ENCODE measurements around the gene SPOCK1.

The SPOCK1 gene

GRCh38 chr5:137516251-137516797, 17.2 kb upstream of the SPOCK1 start:
- TF ChIP-seq, protein P1, sequence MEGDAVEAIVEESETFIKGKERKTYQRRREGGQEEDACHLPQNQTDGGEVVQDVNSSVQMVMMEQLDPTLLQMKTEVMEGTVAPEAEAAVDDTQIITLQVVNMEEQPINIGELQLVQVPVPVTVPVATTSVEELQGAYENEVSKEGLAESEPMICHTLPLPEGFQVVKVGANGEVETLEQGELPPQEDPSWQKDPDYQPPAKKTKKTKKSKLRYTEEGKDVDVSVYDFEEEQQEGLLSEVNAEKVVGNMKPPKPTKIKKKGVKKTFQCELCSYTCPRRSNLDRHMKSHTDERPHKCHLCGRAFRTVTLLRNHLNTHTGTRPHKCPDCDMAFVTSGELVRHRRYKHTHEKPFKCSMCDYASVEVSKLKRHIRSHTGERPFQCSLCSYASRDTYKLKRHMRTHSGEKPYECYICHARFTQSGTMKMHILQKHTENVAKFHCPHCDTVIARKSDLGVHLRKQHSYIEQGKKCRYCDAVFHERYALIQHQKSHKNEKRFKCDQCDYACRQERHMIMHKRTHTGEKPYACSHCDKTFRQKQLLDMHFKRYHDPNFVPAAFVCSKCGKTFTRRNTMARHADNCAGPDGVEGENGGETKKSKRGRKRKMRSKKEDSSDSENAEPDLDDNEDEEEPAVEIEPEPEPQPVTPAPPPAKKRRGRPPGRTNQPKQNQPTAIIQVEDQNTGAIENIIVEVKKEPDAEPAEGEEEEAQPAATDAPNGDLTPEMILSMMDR (IDR thresholded peaks at IDR 0.05; ENCODE audit: low read depth, low read length): no peak
- no peak overlapping the region for H3K4me3 ChIP-seq (replicated peaks in 1 of 2; ENCODE audit: low read depth in 2 of 2, low read length in 2 of 2)
- DNase-seq (ENCODE audit: low read depth in 2 of 2): no peak

- TF ChIP-seq, protein P1 (IDR thresholded peaks at IDR 0.05; ENCODE audit: low read depth, low read length): no peak
- no peak for DNase-seq (ENCODE audit: low read depth in 2 of 2)
- no peak overlapping the region for H3K4me3 ChIP-seq (replicated peaks in 1 of 2; ENCODE audit: low read depth in 2 of 2, low read length in 2 of 2)
Measured at GRCh38 chr5:137515238-137515637, 16.1 kb upstream of the SPOCK1 start.

- DNase-seq (ENCODE audit: low read depth in 2 of 2): no peak
- TF ChIP-seq, protein P1 (IDR thresholded peaks at IDR 0.05; ENCODE audit: low read depth, low read length): no peak
- no peak overlapping the region for H3K4me3 ChIP-seq (replicated peaks in 1 of 2; ENCODE audit: low read depth in 2 of 2, low read length in 2 of 2)
Measured at GRCh38 chr5:137510671-137511070, 11.5 kb upstream of the SPOCK1 start.

DNA sequence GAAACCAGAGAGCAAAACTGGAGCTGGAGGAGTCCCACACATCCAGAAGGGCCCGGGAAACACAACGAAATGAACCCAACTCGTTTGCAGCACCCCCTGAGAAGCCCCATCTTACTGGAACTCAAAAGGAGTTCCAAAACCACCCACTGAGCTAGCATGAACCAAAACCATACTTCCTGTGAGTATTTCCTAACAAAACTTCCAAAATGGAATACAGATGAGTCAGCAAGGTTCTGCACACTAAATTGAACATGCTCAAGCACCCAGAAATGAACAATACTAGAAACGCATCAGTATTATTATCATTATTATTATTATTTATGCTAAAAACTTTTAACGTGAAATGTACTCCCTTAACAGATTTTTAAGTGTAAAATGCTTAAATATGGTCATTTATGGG, 8.0 kb upstream of the SPOCK1 start:
- TF ChIP-seq, protein P1 (IDR thresholded peaks at IDR 0.05; ENCODE audit: low read depth, low read length): no peak
- DNase-seq (ENCODE audit: low read depth in 2 of 2): peak in 1 of 2 donors; percentile 22
- no peak overlapping the region for H3K4me3 ChIP-seq (replicated peaks in 1 of 2; ENCODE audit: low read depth in 2 of 2, low read length in 2 of 2)

DNA sequence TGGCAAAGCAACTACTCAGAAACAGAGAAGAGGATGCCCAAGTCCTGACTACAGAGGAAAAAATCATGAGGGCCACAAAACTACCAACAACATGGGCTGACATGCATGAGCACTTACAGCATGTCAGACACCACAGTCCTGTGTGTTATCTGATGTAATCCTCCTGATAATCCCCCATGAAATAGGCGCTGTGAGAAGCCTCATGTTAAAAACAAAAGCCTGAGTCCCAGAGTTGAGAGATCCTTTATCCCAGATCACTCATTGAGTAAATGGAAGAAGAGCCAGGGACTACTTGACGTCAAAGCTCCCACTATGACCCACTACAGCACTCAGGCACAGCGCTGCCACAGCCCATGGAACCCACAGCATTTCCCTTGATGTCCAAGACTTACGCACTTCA, 7.2 kb upstream of the SPOCK1 start:
- H3K4me3 ChIP-seq (replicated peaks in 1 of 2; ENCODE audit: low read depth in 2 of 2, low read length in 2 of 2): no peak overlapping the region
- TF ChIP-seq, protein P1 (IDR thresholded peaks at IDR 0.05; ENCODE audit: low read depth, low read length): no peak
- DNase-seq (ENCODE audit: low read depth in 2 of 2): no peak

- TF ChIP-seq, protein P1 (IDR thresholded peaks at IDR 0.05; ENCODE audit: low read depth, low read length): no peak
Measured at GRCh38 chr5:137504916-137505315, 5.8 kb upstream of the SPOCK1 start.

GRCh38 chr5:137503456-137503855, 4.3 kb upstream of the SPOCK1 start:
- no peak for DNase-seq (ENCODE audit: low read depth in 2 of 2)
- no peak overlapping the region for H3K4me3 ChIP-seq (replicated peaks in 1 of 2; ENCODE audit: low read depth in 2 of 2, low read length in 2 of 2)
- TF ChIP-seq, protein P1 (IDR thresholded peaks at IDR 0.05; ENCODE audit: low read depth, low read length): no peak

More at GRCh38 chr5:137504916-137505315, 5.8 kb upstream of the SPOCK1 start:
- H3K4me3 ChIP-seq (replicated peaks in 1 of 2; ENCODE audit: low read depth in 2 of 2, low read length in 2 of 2): no peak overlapping the region
- no peak for DNase-seq (ENCODE audit: low read depth in 2 of 2)

All from cardiac fibroblast (primary cell).